Neural cell (in vitro differentiated cells): ENCODE results near the gene PWWP2B. TPM values are rescaled to one million over a fixed set of nuclear protein-coding genes. Genes with fewer than 3 reads are reported as not detected.

Experiments used
- H2AFZ ChIP-seq: fragments of 200-600, 300-800 bp; sonication (generic), shearing (Covaris generic); 2 replicates; pipeline ENCODE4 v1.6.0; 2014; ENCODE audit warnings: low read depth, mild to moderate bottlenecking, antibody characterized with exemption, low read length, moderate library complexity
- H3F3A ChIP-seq: fragments of 200-600 bp; shearing (Covaris generic); 2 replicates; pipeline ENCODE4 v1.6.1; 2016; ENCODE audit warnings: mild to moderate bottlenecking, moderate library complexity, mixed read lengths, antibody characterized with exemption, low read length; ENCODE audit not compliant: insufficient read depth, poor library complexity, severe bottlenecking
- H3K27ac ChIP-seq: fragments of 200-600, 300-800 bp; sonication (generic), shearing (Covaris generic); 2 replicates; pipeline ENCODE4 v1.5.1; 2014; ENCODE audit warnings: mild to moderate bottlenecking, low read length, moderate library complexity
- H3K27me3 ChIP-seq: fragments of 300-800, 200-600 bp; sonication (generic), shearing (Covaris generic); 2 replicates; pipeline ENCODE4 v1.6.0; 2014; ENCODE audit warnings: mild to moderate bottlenecking, low read depth, low read length, moderate library complexity; ENCODE audit not compliant: insufficient read depth
- H3K36me3 ChIP-seq: fragments of 300-800, 200-600 bp; sonication (generic), shearing (Covaris generic); 2 replicates; pipeline ENCODE4 v1.5.1; 2014; ENCODE audit warnings: mild to moderate bottlenecking, antibody characterized with exemption, low read length, moderate library complexity; ENCODE audit not compliant: insufficient read depth
- H3K4me2 ChIP-seq: fragments of 300-800, 200-600 bp; sonication (generic), shearing (Covaris generic); 2 replicates; pipeline ENCODE4 v1.6.0; 2014; ENCODE audit warnings: mild to moderate bottlenecking, low read length
- H3K4me3 ChIP-seq: fragments of 300-800, 200-600 bp; sonication (generic), shearing (Covaris generic); 2 replicates; pipeline ENCODE4 v1.5.1; 2014; ENCODE audit warnings: mild to moderate bottlenecking, low read length, moderate library complexity
- H3K79me2 ChIP-seq: fragments of 200-600 bp; shearing (Covaris generic); replicated peaks from 2 replicates; pipeline ENCODE4 v1.6.0; 2014; ENCODE audit warnings: mild to moderate bottlenecking, low read length, moderate library complexity; ENCODE audit not compliant: insufficient read depth
- H3K9ac ChIP-seq: fragments of 300-800, 200-600 bp; sonication (generic), shearing (Covaris generic); 2 replicates; pipeline ENCODE4 v1.6.1; 2016; ENCODE audit warnings: mild to moderate bottlenecking, low read length, mixed read lengths
- H3K9me2 ChIP-seq: fragments of 200-600 bp; shearing (Covaris generic); 2 replicates; pipeline ENCODE4 v1.6.1; 2016; ENCODE audit warnings: mild to moderate bottlenecking, low read length, mixed read lengths; ENCODE audit not compliant: insufficient read depth
- H3K9me3 ChIP-seq: fragments of 200-600, 300-800 bp; sonication (generic), shearing (Covaris generic); 2 replicates; pipeline ENCODE4 v1.6.1; 2016; ENCODE audit warnings: mild to moderate bottlenecking, mixed run types, low read length, moderate library complexity, mixed read lengths
- H4K20me1 ChIP-seq: fragments of 200-600 bp; shearing (Covaris generic); 2 replicates; pipeline ENCODE4 v1.6.1; 2016; ENCODE audit warnings: mild to moderate bottlenecking, mixed run types; ENCODE audit not compliant: insufficient read depth
- CTCF ChIP-seq: fragments of 450-650 bp; IDR thresholded peaks from 2 replicates; pipeline ENCODE4 v1.5.1; 2014; ENCODE audit warnings: antibody characterized with exemption, mild to moderate bottlenecking, moderate library complexity; ENCODE audit not compliant: poor library complexity, severe bottlenecking
- EP300 ChIP-seq: fragments of 450-650 bp; conservative IDR thresholded peaks from 2 replicates; pipeline ENCODE4 v1.6.1; 2014; ENCODE audit warnings: antibody characterized with exemption, mild to moderate bottlenecking, moderate library complexity; ENCODE audit not compliant: poor library complexity, severe bottlenecking
- EZH2 ChIP-seq: fragments of 200-600, 300-800 bp; shearing (Covaris generic), sonication (generic); IDR thresholded peaks from 2 replicates; pipeline ENCODE4 v1.6.1; 2014; ENCODE audit warnings: antibody characterized with exemption, low read length, borderline replicate concordance, mild to moderate bottlenecking; ENCODE audit not compliant: insufficient read depth, poor library complexity, severe bottlenecking
- MXI1 ChIP-seq: fragments of 450-650 bp; conservative IDR thresholded peaks from 2 replicates; pipeline ENCODE4 v1.6.1; 2014; ENCODE audit warnings: antibody characterized with exemption, mild to moderate bottlenecking; ENCODE audit not compliant: poor library complexity, severe bottlenecking
- POLR2AphosphoS5 ChIP-seq: IDR thresholded peaks from 2 replicates; pipeline ENCODE4 v1.6.1; 2012
- RAD21 ChIP-seq: fragments of 450-650 bp; conservative IDR thresholded peaks from 2 replicates; pipeline ENCODE4 v1.6.1; 2014; ENCODE audit warnings: antibody characterized with exemption, mild to moderate bottlenecking, moderate library complexity
- REST ChIP-seq: IDR thresholded peaks from 2 replicates; pipeline ENCODE4 v1.6.1; 2012; ENCODE audit warnings: borderline replicate concordance
- SMC3 ChIP-seq: fragments of 450-650 bp; conservative IDR thresholded peaks from 2 replicates; pipeline ENCODE4 v1.6.1; 2014; ENCODE audit warnings: antibody characterized with exemption, mild to moderate bottlenecking, moderate library complexity; ENCODE audit not compliant: poor library complexity
- TAF1 ChIP-seq: IDR thresholded peaks from 2 replicates; pipeline ENCODE4 v1.6.1; 2012; ENCODE audit warnings: low read depth
- polyA plus RNA-seq: library from polyadenylated mRNA; depleted of rRNA; stranded (reverse); fragments of >200 nt; gene quantifications from 2 replicates; pipeline ENCODE4 v1.2.3, GENCODE V29; 2014

Gene PWWP2B
- polyA plus RNA-seq, 1 donor from 2014 or later: 13.0 TPM

GRCh38 chr10:132364594-132364970 lies 32.4 kb upstream of the PWWP2B start:
- Histone ChIP-seq H4K20me1 (no peaks in the 10 kb centered on the region), H3K36me3 (no peaks in the 10 kb centered on the region), H3K4me3 (no peak overlapping the region), H3K79me2 (no peaks in the 10 kb centered on the region), H2AFZ (no peak overlapping the region), H3K4me2 (no peak overlapping the region), H3K9me3 (no peaks in the 10 kb centered on the region), H3K27ac (no peak overlapping the region), H3F3A (no peaks in the 10 kb centered on the region), H3K27me3 (no peaks in the 10 kb centered on the region), H3K9me2 (no peaks in the 10 kb centered on the region), H3K9ac (no peak overlapping the region)
- TF ChIP-seq TAF1 (no peak), SMC3 (no peak), POLR2AphosphoS5 (no peak), CTCF (no peak), REST (no peak), MXI1 (no peak), EZH2 (no peak), EP300 (no peak), RAD21 (no peak)

- no peak overlapping the region for H3K27ac ChIP-seq
- H3K9me2 ChIP-seq: no peaks in the 10 kb centered on the region
- no peak overlapping the region for H3K9ac ChIP-seq
- no peak overlapping the region for H2AFZ ChIP-seq
- no peak overlapping the region for H3K4me3 ChIP-seq
- H3F3A ChIP-seq: no peaks in the 10 kb centered on the region
- no peaks in the 10 kb centered on the region for H3K79me2 ChIP-seq
- no peaks in the 10 kb centered on the region for H3K36me3 ChIP-seq
- H3K4me2 ChIP-seq: no peak overlapping the region
- TF ChIP-seq MXI1 (no peak), POLR2AphosphoS5 (no peak), REST (no peak), RAD21 (no peak), SMC3 (no peak), CTCF (no peak), EP300 (no peak), EZH2 (no peak), TAF1 (no peak)
- no peaks in the 10 kb centered on the region for H3K9me3 ChIP-seq
- H4K20me1 ChIP-seq: no peaks in the 10 kb centered on the region
- no peaks in the 10 kb centered on the region for H3K27me3 ChIP-seq
These were observed 31.9 kb upstream of the PWWP2B start for GRCh38 chr10:132365102-132365501.
